ENCODE data around the gene EIF5A2. TPM values are rescaled to one million over a fixed set of nuclear protein-coding genes. Genes with fewer than 3 reads are reported as not detected.
"Not testable (repeated sequence)": the region's sequence is repeated elsewhere in the genome, so short reads cannot be mapped to it uniquely, and the experiment has no call there.

Gene EIF5A2
- 10.2 and 15.1 TPM in 2 replicates for total RNA-seq

- DNase-seq (ENCODE audit: low read depth) = peak; percentile 82
These were observed at the start of gene EIF5A2 for GRCh38 chr3:170908235-170909116. Gene EIF5A2, minus strand, starts transcription at chr3:170908637. Its CDS starts 831 bp downstream, at chr3:170907806.

GRCh38 chr3:170956647-170957046 lies 48.2 kb upstream of the EIF5A2 start:
- DNase-seq (ENCODE audit: low read depth) = peak; percentile 21

- no peak for DNase-seq (ENCODE audit: low read depth)
These were observed 45.3 kb upstream of the EIF5A2 start for GRCh38 chr3:170953736-170954135.

- DNase-seq (ENCODE audit: low read depth) = no peak
These were observed 44.8 kb upstream of the EIF5A2 start for GRCh38 chr3:170953229-170953628.

GRCh38 chr3:170949211-170949610 lies 40.8 kb upstream of the EIF5A2 start:
- DNase-seq (ENCODE audit: low read depth) = no peak

GRCh38 chr3:170947018-170947769 lies 38.8 kb upstream of the EIF5A2 start:
- DNase-seq (ENCODE audit: low read depth) = no peak

GRCh38 chr3:170942011-170942410 lies 33.6 kb upstream of the EIF5A2 start:
- no peak for DNase-seq (ENCODE audit: low read depth)

- DNase-seq (ENCODE audit: low read depth) = no peak
These were observed 33.1 kb upstream of the EIF5A2 start for GRCh38 chr3:170941551-170941950.

- DNase-seq (ENCODE audit: low read depth) = not testable (repeated sequence)
These were observed 24.6 kb upstream of the EIF5A2 start for GRCh38 chr3:170933039-170933438.

- DNase-seq (ENCODE audit: low read depth) = not testable (repeated sequence)
These were observed 15.1 kb upstream of the EIF5A2 start for GRCh38 chr3:170923553-170923952.

GRCh38 chr3:170918715-170919114 lies 10.3 kb upstream of the EIF5A2 start:
- no peak for DNase-seq (ENCODE audit: low read depth)

GRCh38 chr3:170914690-170915089 lies 6.3 kb upstream of the EIF5A2 start:
- DNase-seq (ENCODE audit: low read depth) = no peak

- no peak for DNase-seq (ENCODE audit: low read depth)
These were observed 5.8 kb upstream of the EIF5A2 start for GRCh38 chr3:170914212-170914611.

GRCh38 chr3:170911051-170911450 lies 2.6 kb upstream of the EIF5A2 start:
- no peak for DNase-seq (ENCODE audit: low read depth)

GRCh38 chr3:170910542-170910941 lies 2.1 kb upstream of the EIF5A2 start:
- peak; percentile 13 for DNase-seq (ENCODE audit: low read depth)

GRCh38 chr3:170909129-170909903 lies 879 bp upstream of the EIF5A2 start:
- DNase-seq (ENCODE audit: low read depth) = peak; percentile 81

GRCh38 chr3:170907637-170908234 lies 701 bp downstream of the EIF5A2 start:
- DNase-seq (ENCODE audit: low read depth) = no peak

- no peak for DNase-seq (ENCODE audit: low read depth)
These were observed 2.6 kb downstream of the EIF5A2 start for GRCh38 chr3:170905862-170906261.

- DNase-seq (ENCODE audit: low read depth) = no peak
These were observed 5.3 kb downstream of the EIF5A2 start for GRCh38 chr3:170903123-170903522.

- DNase-seq (ENCODE audit: low read depth) = no peak
These were observed 9.0 kb downstream of the EIF5A2 start for GRCh38 chr3:170899455-170899854.

GRCh38 chr3:170897978-170898377 lies 10.5 kb downstream of the EIF5A2 start:
- no peak for DNase-seq (ENCODE audit: low read depth)

- not testable (repeated sequence) for DNase-seq (ENCODE audit: low read depth)
These were observed 11.2 kb downstream of the EIF5A2 start for GRCh38 chr3:170897199-170897598.
